Measurements from ENCODE around the gene MLF2. TPM values are rescaled to one million over a fixed set of nuclear protein-coding genes. Genes with fewer than 3 reads are reported as not detected.

The MLF2 gene
- total and polyA plus RNA-seq, 2 of the 13 experiments (the other 11 are each of a cell fraction or from before 2014, with no cell fraction given) = 88.1 to 167 TPM

DNA sequence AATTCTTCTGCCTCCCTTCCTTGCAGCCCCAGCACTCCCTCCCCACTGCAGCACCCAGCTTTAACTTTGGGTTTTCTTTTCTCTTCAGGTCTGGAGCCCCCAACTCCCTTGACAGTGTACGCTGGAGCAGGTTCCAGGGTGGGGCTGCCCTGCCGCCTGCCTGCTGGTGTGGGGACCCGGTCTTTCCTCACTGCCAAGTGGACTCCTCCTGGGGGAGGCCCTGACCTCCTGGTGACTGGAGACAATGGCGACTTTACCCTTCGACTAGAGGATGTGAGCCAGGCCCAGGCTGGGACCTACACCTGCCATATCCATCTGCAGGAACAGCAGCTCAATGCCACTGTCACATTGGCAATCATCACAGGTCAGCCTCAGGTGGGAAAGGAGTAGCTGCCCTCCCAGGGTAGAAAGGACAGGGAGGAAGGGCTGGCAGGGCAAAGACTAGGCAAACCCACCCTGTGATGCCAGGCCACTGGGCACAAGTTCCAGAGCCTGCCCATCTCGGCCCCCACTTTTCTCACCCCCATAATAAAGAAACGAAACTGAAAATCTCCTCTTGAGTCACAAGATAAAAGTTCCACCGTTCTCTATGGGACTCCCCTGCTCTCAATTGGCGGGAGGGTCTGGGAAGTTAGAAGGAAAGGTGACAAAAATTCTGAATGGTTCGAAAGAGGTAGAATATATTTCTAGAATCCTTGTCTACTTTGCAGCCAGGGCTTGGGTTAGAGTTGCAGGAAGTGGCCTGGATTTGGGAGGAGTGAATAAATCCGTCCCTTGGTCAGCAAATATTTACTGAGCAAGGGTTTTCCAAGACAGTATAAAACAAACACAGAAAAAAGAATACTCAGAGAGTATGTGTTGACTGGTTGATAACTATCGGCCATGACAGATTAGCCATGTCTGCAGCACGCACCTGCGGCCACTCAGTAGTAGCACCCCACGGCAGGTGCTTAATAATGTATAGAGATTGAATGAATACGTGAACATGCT, 22.5 kb upstream of the MLF2 start (continued):
- TF ChIP-seq ZC3H13 (CRISPR knock-in tag; IDR thresholded peaks at IDR 0.05) (no peak), ATRX (CRISPR knock-in tag; IDR thresholded peaks at IDR 0.05; ENCODE audit: borderline replicate concordance) (no peak), ZNF841 (CRISPR knock-in tag; IDR thresholded peaks at IDR 0.05; ENCODE audit: borderline replicate concordance) (no peak), ZNF484 (CRISPR knock-in tag; IDR thresholded peaks at IDR 0.05; ENCODE audit: borderline replicate concordance, low read depth) (no peak), ZFP62 (CRISPR knock-in tag; IDR thresholded peaks at IDR 0.05) (no peak), ZNF564 (CRISPR knock-in tag; IDR thresholded peaks at IDR 0.05) (no peak), PRDM15 (CRISPR knock-in tag; IDR thresholded peaks at IDR 0.05) (no peak), ZSCAN20 (CRISPR knock-in tag; IDR thresholded peaks at IDR 0.05; ENCODE audit: borderline replicate concordance) (peak; percentile 59; the same call in 1 of the 2 replicates), PCBP2 (optimal IDR thresholded peaks at IDR 0.05; ENCODE audit: low read depth, low read length, poor library complexity, severe bottlenecking) (no peak), KLF12 (CRISPR knock-in tag; IDR thresholded peaks at IDR 0.05; ENCODE audit: borderline replicate concordance) (peak; percentile 58; the same call in 1 of the 2 replicates), ZNF367 (CRISPR knock-in tag; IDR thresholded peaks at IDR 0.05; ENCODE audit: borderline replicate concordance) (no peak), SPEN (CRISPR knock-in tag; IDR thresholded peaks at IDR 0.05; ENCODE audit: low read depth) (peak; percentile 22; the same call in 1 of the 2 replicates), NR2F6 (IDR thresholded peaks at IDR 0.05) (peak; percentile 66), NR2F6 (CRISPR knock-in tag; IDR thresholded peaks at IDR 0.05) (peak; percentile 47), NRL (CRISPR knock-in tag; IDR thresholded peaks at IDR 0.05; ENCODE audit: borderline replicate concordance) (0 out of 2 replicates have a peak, but pooled peaks have one; percentile 17), HHEX (CRISPR knock-in tag; IDR thresholded peaks at IDR 0.05) (peak; percentile 61), MAF1 (CRISPR knock-in tag; IDR thresholded peaks at IDR 0.05; ENCODE audit: borderline replicate concordance) (no peak), PAF1 (CRISPR knock-in tag; IDR thresholded peaks at IDR 0.05) (no peak), ZBTB39 (CRISPR knock-in tag; IDR thresholded peaks at IDR 0.05) (peak; percentile 100), RFXAP (CRISPR knock-in tag; IDR thresholded peaks at IDR 0.05; ENCODE audit: borderline replicate concordance) (peak; percentile 34; the same call in 1 of the 2 replicates)
- TF ChIP-seq, protein P1, sequence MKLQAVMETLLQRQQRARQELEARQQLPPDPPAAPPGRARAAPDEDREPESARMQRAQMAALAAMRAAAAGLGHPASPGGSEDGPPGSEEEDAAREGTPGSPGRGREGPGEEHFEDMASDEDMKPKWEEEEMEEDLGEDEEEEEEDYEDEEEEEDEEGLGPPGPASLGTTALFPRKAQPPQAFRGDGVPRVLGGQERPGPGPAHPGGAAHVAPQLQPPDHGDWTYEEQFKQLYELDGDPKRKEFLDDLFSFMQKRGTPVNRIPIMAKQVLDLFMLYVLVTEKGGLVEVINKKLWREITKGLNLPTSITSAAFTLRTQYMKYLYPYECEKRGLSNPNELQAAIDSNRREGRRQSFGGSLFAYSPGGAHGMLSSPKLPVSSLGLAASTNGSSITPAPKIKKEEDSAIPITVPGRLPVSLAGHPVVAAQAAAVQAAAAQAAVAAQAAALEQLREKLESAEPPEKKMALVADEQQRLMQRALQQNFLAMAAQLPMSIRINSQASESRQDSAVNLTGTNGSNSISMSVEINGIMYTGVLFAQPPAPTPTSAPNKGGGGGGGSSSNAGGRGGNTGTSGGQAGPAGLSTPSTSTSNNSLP (IDR thresholded peaks at IDR 0.05; ENCODE audit: low read depth, low read length) = no peak
